GM19043 (cell line): ENCODE results near the gene TMEM145.
"Not testable (repeated sequence)": the region's sequence is repeated elsewhere in the genome, so short reads cannot be mapped to it uniquely, and the experiment has no call there.

Source experiments
- ATAC-seq: cut with Tn5 transposase; IDR thresholded peaks from one replicate; pipeline ENCODE4 v1.9.1; 2021; ENCODE audit warnings: low read depth; ENCODE audit not compliant: unreplicated experiment

Gene TMEM145

GRCh38 chr19:42333018-42333417, 19.9 kb downstream of the TMEM145 start:
- ATAC-seq = no peak

DNA sequence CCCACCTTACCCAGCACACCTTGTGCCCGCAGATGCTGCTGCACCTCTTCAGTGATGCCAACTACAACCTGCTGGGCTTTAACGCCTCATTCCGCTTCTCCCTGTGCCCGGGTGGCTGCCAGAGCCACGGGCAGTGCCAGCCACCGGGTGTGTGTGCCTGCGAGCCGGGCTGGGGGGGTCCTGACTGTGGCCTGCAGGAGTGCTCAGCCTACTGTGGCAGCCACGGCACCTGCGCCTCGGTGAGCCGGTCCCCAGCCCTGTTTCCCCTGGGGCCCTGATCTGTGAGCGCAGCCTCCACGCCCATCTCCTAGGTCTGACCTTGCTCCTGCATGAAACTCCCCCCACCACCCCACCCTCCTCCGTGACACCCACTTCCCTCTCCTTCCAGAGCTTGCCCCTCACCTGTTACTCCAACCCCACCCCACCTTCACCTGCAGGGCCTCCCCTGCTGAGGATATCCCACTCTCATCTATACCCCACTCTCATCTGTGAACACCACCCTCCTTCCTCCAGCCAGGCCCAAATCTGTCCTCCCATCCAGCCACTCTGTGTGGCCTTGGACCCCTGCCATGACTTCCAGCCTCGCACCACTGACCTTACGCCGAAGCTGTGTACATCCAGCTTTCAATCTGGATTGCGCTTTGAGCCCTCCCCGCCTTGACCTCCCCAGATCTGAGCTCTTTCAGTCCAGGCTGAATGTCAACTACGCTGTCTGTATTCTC, 21.0 kb downstream of the TMEM145 start:
- no peak for ATAC-seq

GRCh38 chr19:42334697-42335373, 21.7 kb downstream of the TMEM145 start:
- no peak for ATAC-seq

- ATAC-seq = no peak
These were observed 22.3 kb downstream of the TMEM145 start for GRCh38 chr19:42335374-42335936.

GRCh38 chr19:42335971-42336370, 22.9 kb downstream of the TMEM145 start:
- ATAC-seq = no peak

DNA sequence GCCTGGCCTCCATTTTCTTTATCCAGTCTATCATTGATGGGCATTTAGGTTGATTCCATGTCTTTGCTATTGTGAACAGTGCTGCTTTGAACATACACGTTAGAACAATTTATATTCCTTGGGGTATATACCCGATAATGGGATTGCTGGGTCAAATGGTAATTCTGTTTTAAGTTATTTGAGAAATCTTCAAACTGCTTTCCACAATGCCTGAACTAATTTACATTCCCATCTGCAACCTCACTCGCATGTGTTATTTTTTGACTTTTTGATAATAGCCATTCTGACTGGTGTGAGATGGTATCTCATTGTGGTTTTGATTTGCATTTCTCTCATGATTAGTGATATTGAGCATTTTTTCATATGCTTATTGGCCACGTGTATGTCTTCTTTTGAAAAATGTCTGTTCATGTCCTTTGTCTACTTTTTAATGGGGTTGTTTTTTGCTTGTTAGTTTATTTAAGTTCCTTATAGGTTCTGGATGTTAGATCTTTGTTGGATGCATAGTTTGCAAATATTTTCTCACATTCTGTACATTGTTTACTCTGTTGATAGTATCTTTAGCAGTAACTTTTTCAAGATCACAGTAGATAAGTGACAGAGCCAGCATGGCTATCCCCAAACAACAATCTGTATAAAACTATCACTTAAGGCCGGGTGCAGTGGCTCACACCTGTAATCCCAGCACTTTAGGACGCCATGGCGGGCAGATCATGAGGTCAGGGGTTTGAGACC, 26.2 kb downstream of the TMEM145 start:
- not testable (repeated sequence) for ATAC-seq

- not testable (repeated sequence) for ATAC-seq
These were observed 26.8 kb downstream of the TMEM145 start for GRCh38 chr19:42339922-42340321.

GRCh38 chr19:42343344-42344110, 30.4 kb downstream of the TMEM145 start:
- no peak for ATAC-seq

DNA sequence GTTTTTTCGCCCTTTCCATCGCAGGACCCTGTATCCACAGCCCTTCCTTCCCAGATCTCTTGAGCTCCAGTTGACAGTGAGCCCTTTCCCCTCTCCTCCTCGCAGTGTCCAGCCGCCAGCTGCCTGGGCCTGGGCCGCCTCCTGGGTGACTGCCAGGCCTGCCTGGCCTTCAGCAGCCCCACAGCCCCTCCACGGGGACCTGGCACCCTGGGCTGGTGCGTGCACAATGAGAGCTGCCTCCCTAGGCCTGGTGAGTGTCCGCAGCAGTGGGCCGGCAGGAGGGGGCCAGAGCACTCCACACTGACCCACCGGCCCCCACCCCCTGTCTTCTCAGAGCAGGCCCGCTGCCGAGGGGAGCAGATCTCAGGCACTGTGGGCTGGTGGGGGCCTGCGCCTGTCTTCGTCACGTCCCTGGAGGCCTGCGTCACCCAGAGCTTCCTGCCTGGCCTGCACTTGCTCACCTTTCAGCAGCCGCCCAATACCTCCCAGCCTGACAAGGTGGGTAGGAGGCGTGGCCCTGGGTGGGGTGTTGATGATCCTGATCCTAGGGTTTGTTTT, 31.3 kb downstream of the TMEM145 start:
- no peak for ATAC-seq

- no peak for ATAC-seq
These were observed 32.2 kb downstream of the TMEM145 start for GRCh38 chr19:42345191-42345812.

DNA sequence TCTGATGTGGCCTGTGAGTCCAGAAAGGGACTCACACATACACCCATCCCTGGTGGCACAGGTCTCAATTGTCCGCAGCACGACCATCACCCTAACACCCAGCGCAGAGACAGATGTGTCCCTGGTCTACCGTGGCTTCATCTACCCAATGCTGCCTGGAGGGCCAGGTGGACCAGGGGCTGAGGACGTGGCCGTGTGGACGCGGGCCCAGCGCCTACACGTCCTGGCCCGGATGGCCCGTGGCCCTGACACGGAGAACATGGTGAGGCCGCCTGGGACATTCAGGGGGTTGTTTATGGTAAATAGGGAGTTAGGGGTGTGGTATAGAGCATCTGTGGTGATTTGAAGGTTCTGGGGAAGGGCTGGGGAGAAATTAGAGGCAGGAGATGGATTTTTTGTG, 35.1 kb downstream of the TMEM145 start:
- no peak for ATAC-seq

- no peak for ATAC-seq
These were observed 36.4 kb downstream of the TMEM145 start for GRCh38 chr19:42349378-42350107.

GRCh38 chr19:42350417-42350816, 37.3 kb downstream of the TMEM145 start:
- ATAC-seq = no peak

DNA sequence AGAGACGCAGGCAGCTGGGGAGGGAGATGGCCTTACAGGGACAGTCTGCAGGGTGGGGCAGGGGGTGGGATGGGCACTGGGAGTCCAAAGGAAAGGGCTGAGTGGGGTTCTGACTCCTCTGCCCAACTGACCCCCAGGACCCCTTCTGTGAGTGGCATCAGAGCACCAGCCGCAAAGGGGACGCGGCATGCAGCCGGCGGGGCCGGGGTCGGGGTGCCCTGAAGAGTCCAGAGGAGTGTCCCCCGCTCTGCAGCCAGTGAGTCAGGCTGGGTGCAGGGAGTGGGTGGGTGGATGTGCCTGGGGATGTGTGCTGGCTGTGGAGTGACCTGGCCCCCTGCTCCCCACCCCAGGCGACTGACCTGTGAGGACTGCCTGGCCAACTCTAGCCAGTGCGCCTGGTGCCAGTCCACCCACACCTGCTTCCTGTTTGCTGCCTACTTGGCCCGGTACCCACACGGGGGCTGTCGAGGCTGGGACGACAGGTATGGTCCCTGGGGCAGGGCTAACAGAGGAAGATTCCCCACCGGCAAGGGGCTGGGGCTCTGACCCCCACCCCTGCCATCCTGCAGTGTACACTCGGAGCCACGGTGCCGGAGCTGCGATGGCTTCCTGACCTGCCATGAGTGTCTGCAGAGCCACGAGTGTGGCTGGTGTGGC, 38.1 kb downstream of the TMEM145 start:
- ATAC-seq = no peak

DNA sequence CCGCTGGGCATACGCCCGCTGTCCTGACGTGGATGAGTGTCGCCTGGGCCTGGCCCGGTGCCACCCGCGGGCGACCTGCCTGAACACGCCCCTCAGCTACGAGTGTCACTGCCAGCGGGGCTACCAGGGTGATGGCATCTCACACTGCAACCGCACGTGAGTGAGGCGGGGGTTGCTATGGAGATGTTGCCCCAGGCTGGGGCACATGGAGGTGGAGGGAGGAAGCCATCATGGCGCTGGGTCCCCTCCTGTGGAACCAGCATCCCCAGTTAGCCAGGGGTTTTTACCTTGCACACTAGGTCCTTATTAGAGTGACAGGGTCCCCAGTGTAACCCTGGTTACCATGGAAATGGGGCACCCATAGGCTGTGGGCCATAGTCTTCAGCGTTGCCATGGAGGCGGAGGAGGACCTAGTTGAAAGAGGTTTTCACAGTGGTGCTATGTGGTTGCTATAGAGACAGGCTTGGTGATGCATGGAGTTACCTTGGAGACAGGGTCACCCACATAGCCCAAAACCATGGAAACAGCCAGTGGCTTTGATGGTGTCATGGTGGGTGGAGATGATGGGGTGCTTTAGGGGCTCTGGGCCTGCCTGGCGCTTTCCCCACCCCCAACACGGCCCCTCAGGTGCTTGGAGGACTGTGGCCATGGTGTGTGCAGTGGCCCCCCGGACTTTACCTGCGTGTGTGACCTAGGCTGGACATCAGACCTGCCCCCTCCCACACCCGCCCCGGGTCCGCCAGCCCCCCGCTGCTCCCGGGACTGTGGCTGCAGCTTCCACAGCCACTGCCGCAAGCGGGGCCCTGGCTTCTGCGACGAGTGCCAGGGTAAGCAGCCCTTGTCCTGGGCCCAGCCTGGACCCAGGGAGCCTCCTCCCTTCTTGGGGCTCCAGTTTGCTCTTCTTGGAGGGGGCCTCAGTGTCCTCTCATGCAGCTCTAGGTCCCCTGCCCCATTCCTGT, 39.5 kb downstream of the TMEM145 start:
- ATAC-seq = no peak

GRCh38 chr19:42353341-42354015, 40.4 kb downstream of the TMEM145 start:
- no peak for ATAC-seq

DNA sequence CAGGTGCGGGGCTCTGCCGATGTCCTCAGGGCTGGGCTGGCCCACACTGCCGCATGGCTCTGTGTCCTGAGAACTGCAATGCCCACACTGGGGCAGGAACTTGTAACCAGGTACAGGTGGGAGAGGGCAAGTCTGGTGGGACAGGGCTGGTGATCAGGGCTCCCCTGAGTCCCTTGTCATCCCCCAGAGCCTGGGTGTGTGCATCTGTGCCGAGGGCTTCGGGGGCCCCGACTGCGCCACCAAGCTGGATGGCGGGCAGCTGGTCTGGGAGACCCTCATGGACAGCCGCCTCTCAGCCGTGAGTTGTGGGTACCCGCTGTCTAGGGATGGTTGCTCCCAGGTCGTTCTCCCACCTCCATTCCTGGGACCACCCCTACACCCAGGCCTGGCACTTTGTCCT, 42.8 kb downstream of the TMEM145 start:
- no peak for ATAC-seq
